Tibial nerve (tissue), 4 donors: Measurements from ENCODE around the gene FRMD4A. TPM values are rescaled to one million over a fixed set of nuclear protein-coding genes. Genes with fewer than 3 reads are reported as not detected.
A peak's percentile ranks its signal among the peaks of the same experiment; 100 is the strongest.

Experiments
- DNase-seq, 2 donors: peaks; one replicate each; pipeline ENCODE4 v3.0.0-alpha.2; 2019; ENCODE audit warnings: low spot score in 2 of 2
- H3K27ac ChIP-seq, 4 donors: fragments of 200-600 bp; sonication (generic) in 3 of 4; one replicate each; pipeline ENCODE4 v1.5.1; 2017 to 2019; ENCODE audit warnings: mild to moderate bottlenecking in 1 of 4
- H3K27me3 ChIP-seq, 2 donors: fragments of 200-600 bp; sonication (generic) in 1 of 2; one replicate each; pipeline versions ENCODE4 v1.5.1 to v1.6.0; 2017 to 2019
- H3K36me3 ChIP-seq, 3 donors: fragments of 200-600 bp; sonication (generic); one replicate each; pipeline ENCODE4 v1.5.1; 2018 to 2019
- H3K4me1 ChIP-seq, 4 donors: fragments of 200-600 bp; sonication (generic) in 3 of 4; one replicate each; pipeline ENCODE4 v1.5.1; 2017 to 2019
- H3K4me3 ChIP-seq, 4 donors: fragments of 200-600 bp; sonication (generic) in 3 of 4; one replicate each; pipeline ENCODE4 v1.5.1; 2017 to 2019; ENCODE audit warnings: mild to moderate bottlenecking in 1 of 4, moderate library complexity in 1 of 4
- H3K9me3 ChIP-seq, 4 donors: fragments of 200-600 bp; sonication (generic) in 3 of 4; one replicate each; pipeline ENCODE4 v1.5.1; 2017 to 2019
- CTCF ChIP-seq, 5 experiments: fragments of 200-600 bp in 3 of 5; fragments of 450-650 bp in 2 of 5; sonication (generic) in 3 of 5; IDR thresholded peaks; one replicate each; pipeline ENCODE4 v1.5.1; 2016 to 2019; ENCODE audit warnings: antibody characterized with exemption in 5 of 5, mild to moderate bottlenecking in 3 of 5, moderate library complexity in 2 of 5
- EP300 ChIP-seq, 2 donors: sonication (generic); formaldehyde crosslinking; IDR thresholded peaks; one replicate each; pipeline ENCODE4 v1.6.1; 2017; ENCODE audit warnings: antibody characterized with exemption in 2 of 2, mild to moderate bottlenecking in 1 of 2
- POLR2A ChIP-seq, 2 donors: fragments of 450-650 bp; IDR thresholded peaks; one replicate each; pipeline ENCODE4 v1.6.1; 2017; ENCODE audit warnings: antibody characterized with exemption in 2 of 2, mild to moderate bottlenecking in 2 of 2, moderate library complexity in 2 of 2
- WGBS, 2 donors: methylation state at CpG; one replicate each; pipeline ENCODE4 v1.1.5; 2018; 5-methylcytosine and 5-hydroxymethylcytosine counted together
- total RNA-seq, 4 donors: library from RNA; depleted of rRNA; stranded (reverse); fragments of >200 nt; gene quantifications; one replicate each; pipeline ENCODE4 v1.1.0, GENCODE V29; 2016

Gene FRMD4A
- total RNA-seq, 4 donors from 2014 or later: 39.8 to 89.7 (median 53.9) TPM

GRCh38 chr10:13669901-13670300 lies 660.8 kb downstream of the FRMD4A start:
- Histone ChIP-seq H3K9me3 (no peaks in the 10 kb centered on the region), H3K27ac (peak overlapping the region in 1 of 4 donors; percentile 43), H3K36me3 (peaks cover 0 to 57% (median 2%) of the 10 kb centered on the region in 3 donors), H3K27me3 (no peaks in the 10 kb centered on the region), H3K4me1 (peaks cover 0 to 19% (median 0%) of the 10 kb centered on the region in 4 donors), H3K4me3 (no peak overlapping the region)
- WGBS, 2 donors: 90 to 91% methylated on average over 12 of the region's 12 CpGs
- no peak for DNase-seq
- TF ChIP-seq EP300 (IDR thresholded peaks at IDR 0.05) (no peak), POLR2A (IDR thresholded peaks at IDR 0.05) (no peak), CTCF (IDR thresholded peaks at IDR 0.05) (no peak)

GRCh38 chr10:13669182-13669855 lies 661.4 kb downstream of the FRMD4A start:
- Histone ChIP-seq H3K9me3 (no peaks in the 10 kb centered on the region), H3K27me3 (no peaks in the 10 kb centered on the region), H3K4me3 (no peak overlapping the region), H3K36me3 (peaks cover 0 to 58% (median 2%) of the 10 kb centered on the region in 3 donors), H3K27ac (peak overlapping the region in 1 of 4 donors; percentile 43), H3K4me1 (peaks cover 0 to 19% (median 0%) of the 10 kb centered on the region in 4 donors)
- DNase-seq: no peak
- WGBS, 2 donors: 85 to 95% methylated on average over 8 of the region's 8 CpGs
- TF ChIP-seq CTCF (IDR thresholded peaks at IDR 0.05) (no peak), POLR2A (IDR thresholded peaks at IDR 0.05) (no peak)

- H3K4me3 ChIP-seq: no peak overlapping the region
- no peak for TF ChIP-seq POLR2A (IDR thresholded peaks at IDR 0.05)
- TF ChIP-seq EP300 (IDR thresholded peaks at IDR 0.05): no peak
- 38 to 47% methylated on average over 4 of the region's 4 CpGs for WGBS, 2 donors
- no peaks in the 10 kb centered on the region for H3K27me3 ChIP-seq
- peak overlapping the region in 3 of 4 donors; percentile 29 to 78 (median 43) for H3K27ac ChIP-seq
- peaks cover 0 to 69% (median 2%) of the 10 kb centered on the region in 3 donors for H3K36me3 ChIP-seq
- no peak for DNase-seq
- H3K9me3 ChIP-seq: no peaks in the 10 kb centered on the region
- H3K4me1 ChIP-seq: peaks cover 0 to 15% (median 0%) of the 10 kb centered on the region in 4 donors
Observed at GRCh38 chr10:13668126-13668525, 662.6 kb downstream of the FRMD4A start.

- TF ChIP-seq CTCF (IDR thresholded peaks at IDR 0.05) (no peak), EP300 (IDR thresholded peaks at IDR 0.05) (no peak), POLR2A (IDR thresholded peaks at IDR 0.05) (no peak)
- no peaks in the 10 kb centered on the region for H3K9me3 ChIP-seq
- no peak for DNase-seq
- H3K4me3 ChIP-seq: no peak overlapping the region
- H3K27me3 ChIP-seq: no peaks in the 10 kb centered on the region
- H3K4me1 ChIP-seq: peaks cover 0 to 14% (median 0%) of the 10 kb centered on the region in 4 donors
- peaks cover 0 to 81% (median 2%) of the 10 kb centered on the region in 3 donors for H3K36me3 ChIP-seq
- WGBS, 2 donors: 74 to 89% methylated on average over 20 of the region's 20 CpGs
- H3K27ac ChIP-seq: peak overlapping the region in 2 of 4 donors; percentile 60 to 67
Observed at GRCh38 chr10:13665516-13666262, 665.0 kb downstream of the FRMD4A start.

- peaks cover 0 to 76% (median 0%) of the 10 kb centered on the region in 3 donors for H3K36me3 ChIP-seq
Observed at GRCh38 chr10:13661256-13661655, 669.5 kb downstream of the FRMD4A start.

More at GRCh38 chr10:13661256-13661655, 669.5 kb downstream of the FRMD4A start:
- Histone ChIP-seq H3K27me3 (no peaks in the 10 kb centered on the region), H3K4me3 (no peak overlapping the region), H3K4me1 (peaks cover 0 to 28% (median 8%) of the 10 kb centered on the region in 4 donors), H3K27ac (peak overlapping the region in 2 of 4 donors; percentile 19 to 63), H3K9me3 (no peaks in the 10 kb centered on the region)
- DNase-seq: no peak
- WGBS, 2 donors: 52 to 55% methylated on average over 8 of the region's 8 CpGs
- TF ChIP-seq CTCF (IDR thresholded peaks at IDR 0.05): no peak
- TF ChIP-seq POLR2A (IDR thresholded peaks at IDR 0.05): no peak
- no peak for TF ChIP-seq EP300 (IDR thresholded peaks at IDR 0.05)
